NCI-H510A treated with DMSO at 0.1 percent for 48 hours (cell line): ENCODE measurements around the gene CYBC1.
"Not testable (repeated sequence)": the region's sequence is repeated elsewhere in the genome, so short reads cannot be mapped to it uniquely, and the experiment has no call there.

ENCODE experiments used
- DNase-seq: peaks from one replicate; lab custom pipeline; 2025; lab: John Stamatoyannopoulos, UW

CYBC1 gene

GRCh38 chr17:82477934-82478333 is 27.4 kb upstream of the CYBC1 start:
- no peak for DNase-seq

- DNase-seq, result no peak
These were observed 24.9 kb upstream of the CYBC1 start for GRCh38 chr17:82475458-82475857.

GRCh38 chr17:82474223-82475010 is 23.9 kb upstream of the CYBC1 start:
- no peak for DNase-seq

GRCh38 chr17:82470065-82470464 is 19.5 kb upstream of the CYBC1 start:
- no peak for DNase-seq

GRCh38 chr17:82468692-82469091 is 18.1 kb upstream of the CYBC1 start:
- DNase-seq, result no peak

GRCh38 chr17:82465023-82465603 is 14.6 kb upstream of the CYBC1 start:
- DNase-seq, result no peak

- no peak for DNase-seq
These were observed 14.0 kb upstream of the CYBC1 start for GRCh38 chr17:82464567-82464929.

GRCh38 chr17:82463925-82464566 is 13.5 kb upstream of the CYBC1 start:
- no peak for DNase-seq

GRCh38 chr17:82463391-82463790 is 12.8 kb upstream of the CYBC1 start:
- DNase-seq, result no peak

GRCh38 chr17:82461827-82462524 is 11.4 kb upstream of the CYBC1 start:
- DNase-seq, result peak; percentile 94

GRCh38 chr17:82459936-82460335 is 9.4 kb upstream of the CYBC1 start:
- not testable (repeated sequence) for DNase-seq

- no peak for DNase-seq
These were observed 8.4 kb upstream of the CYBC1 start for GRCh38 chr17:82458885-82459424.

- peak; percentile 98 for DNase-seq
These were observed 7.8 kb upstream of the CYBC1 start, which contains the start of gene NARF for GRCh38 chr17:82458179-82458884. NARF (plus strand) TSS chr17:82458741; CDS start chr17:82458804, 63 bp downstream.

- peak; percentile 91 for DNase-seq
These were observed 7.3 kb upstream of the CYBC1 start for GRCh38 chr17:82457929-82458178.

- DNase-seq, result no peak
These were observed 6.7 kb upstream of the CYBC1 start for GRCh38 chr17:82457073-82457928.

GRCh38 chr17:82453706-82454105 is 3.2 kb upstream of the CYBC1 start:
- DNase-seq, result not testable (repeated sequence)

- not testable (repeated sequence) for DNase-seq
These were observed 2.6 kb upstream of the CYBC1 start for GRCh38 chr17:82453151-82453550.

- DNase-seq, result no peak
These were observed 1.6 kb upstream of the CYBC1 start for GRCh38 chr17:82452162-82452561.

- no peak for DNase-seq
These were observed 632 bp downstream of the CYBC1 start for GRCh38 chr17:82449883-82450356.

- DNase-seq, result no peak
These were observed 1.2 kb downstream of the CYBC1 start for GRCh38 chr17:82449131-82449882.
